Measurements from ENCODE around the gene MST1. TPM values are rescaled to one million over a fixed set of nuclear protein-coding genes. Genes with fewer than 3 reads are reported as not detected.
A peak's percentile ranks its signal among the peaks of the same experiment; 100 is the strongest.

Gene MST1
- total RNA-seq, 4 donors from 2014 or later: 1.7 to 4.7 (median 3.8) TPM

DNA sequence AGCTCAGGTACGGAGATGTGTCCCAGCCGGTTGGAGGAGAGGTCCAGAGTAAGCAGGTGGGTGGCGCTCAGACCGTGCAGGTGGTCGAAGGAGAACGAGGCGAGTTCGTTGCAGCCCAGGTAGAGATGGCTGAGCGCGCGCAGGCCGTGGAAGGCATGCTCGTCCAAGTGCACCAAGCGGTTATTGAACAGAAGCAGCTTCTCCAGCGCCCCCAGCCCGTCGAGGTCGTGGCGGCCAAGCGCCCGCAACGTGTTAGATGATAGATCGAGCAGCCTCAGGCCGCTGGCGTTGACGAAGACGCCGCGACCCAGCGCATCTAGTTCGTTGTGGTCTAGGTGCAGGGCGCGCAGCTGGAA lies 29.6 kb upstream of the MST1 start:
- Histone ChIP-seq H3K27ac (replicated peaks in 1 of 4) (peak overlapping the region in 2 of 4 donors; percentile 73 to 76), H3K4me1 (peaks cover 26 to 47% (median 42%) of the 10 kb centered on the region in 4 donors), H3K36me3 (peaks cover 6 to 59% (median 53%) of the 10 kb centered on the region in 4 donors), H3K4me3 (peak overlapping the region; percentile 54 to 71 (median 65)), H3K27me3 (no peaks in the 10 kb centered on the region), H3K9me3 (no peaks in the 10 kb centered on the region)
- intact Hi-C loops (cut with DNase I): no loop called here
- 2% methylated on average over 13 of the region's 33 CpGs for WGBS
- TF ChIP-seq POLR2AphosphoS5 (IDR thresholded peaks at IDR 0.05) (no peak), POLR2A (IDR thresholded peaks at IDR 0.05; ENCODE audit: low read depth) (no peak), CTCF (IDR thresholded peaks at IDR 0.05) (no peak), EP300 (IDR thresholded peaks at IDR 0.05) (no peak)
- DNase-seq (ENCODE audit: extremely low spot score): no peak

DNA sequence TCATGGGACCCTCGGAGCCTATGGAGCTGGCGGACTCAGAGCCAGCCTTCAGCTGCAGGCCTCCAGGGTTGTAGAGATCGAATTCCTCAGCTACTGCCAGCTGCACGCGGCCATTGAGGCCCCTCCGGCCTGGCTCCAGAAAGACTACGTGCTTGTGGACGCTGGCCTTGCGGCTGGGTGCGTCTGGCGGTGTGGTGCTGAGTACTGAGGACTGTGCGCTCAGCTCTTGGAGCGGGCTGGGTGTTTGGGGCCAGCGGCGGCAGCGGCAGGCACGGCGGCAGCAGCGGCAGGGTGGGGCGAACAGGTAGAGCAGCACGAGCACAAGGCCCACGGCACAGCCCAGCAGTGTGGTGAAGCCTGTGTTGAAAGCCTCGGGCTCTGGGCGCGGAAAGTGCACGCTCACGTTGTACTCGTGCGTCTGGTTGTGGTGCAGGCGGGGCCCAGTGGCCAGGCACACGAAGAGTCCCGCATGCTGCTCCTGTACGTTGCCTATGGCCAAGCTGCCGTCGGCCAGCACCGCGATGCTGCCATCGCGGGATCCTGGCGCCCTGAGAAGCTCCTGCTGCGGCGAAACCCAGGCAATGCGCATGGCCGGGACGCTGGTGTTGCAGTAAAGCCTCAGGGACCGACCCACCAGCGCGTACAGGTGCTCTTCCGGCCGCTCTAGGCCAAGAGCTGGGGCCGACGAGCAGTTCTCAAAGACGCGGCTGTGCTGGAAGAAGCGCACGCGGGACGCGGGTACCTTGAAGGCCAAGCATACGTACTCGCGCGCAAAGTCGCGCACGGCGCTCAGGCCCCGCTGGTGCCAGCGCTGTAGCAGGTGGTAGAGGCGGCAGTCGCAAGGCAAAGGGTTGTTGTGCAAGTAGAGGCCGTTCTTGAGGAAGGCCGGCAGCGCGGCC lies 28.9 kb upstream of the MST1 start:
- Histone ChIP-seq H3K27me3 (no peaks in the 10 kb centered on the region), H3K9me3 (no peaks in the 10 kb centered on the region), H3K4me3 (peak overlapping the region; percentile 54 to 71 (median 65)), H3K36me3 (peaks cover 6 to 66% (median 55%) of the 10 kb centered on the region in 4 donors), H3K4me1 (peaks cover 25 to 43% (median 39%) of the 10 kb centered on the region in 4 donors), H3K27ac (replicated peaks in 1 of 4) (no peak overlapping the region)
- DNase-seq (ENCODE audit: extremely low spot score): no peak
- intact Hi-C loops (cut with DNase I): no loop called here
- TF ChIP-seq POLR2AphosphoS5 (IDR thresholded peaks at IDR 0.05): no peak
- no peak for TF ChIP-seq CTCF (IDR thresholded peaks at IDR 0.05)
- no peak for TF ChIP-seq POLR2A (IDR thresholded peaks at IDR 0.05; ENCODE audit: low read depth)
- 84% methylated on average over 29 of the region's 75 CpGs for WGBS

- intact Hi-C loops (cut with DNase I): no loop called here
- no peak overlapping the region for H3K4me3 ChIP-seq
- peaks cover 17 to 35% (median 31%) of the 10 kb centered on the region in 4 donors for H3K4me1 ChIP-seq
- H3K27ac ChIP-seq (replicated peaks in 1 of 4): no peak overlapping the region
- no peaks in the 10 kb centered on the region for H3K9me3 ChIP-seq
- WGBS: 72% methylated on average over 12 of the region's 14 CpGs
- H3K36me3 ChIP-seq: peaks cover 6 to 70% (median 59%) of the 10 kb centered on the region in 4 donors
- TF ChIP-seq POLR2A (IDR thresholded peaks at IDR 0.05; ENCODE audit: low read depth): no peak
- TF ChIP-seq EP300 (IDR thresholded peaks at IDR 0.05): no peak
- no peak for TF ChIP-seq POLR2AphosphoS5 (IDR thresholded peaks at IDR 0.05)
- no peak for TF ChIP-seq CTCF (IDR thresholded peaks at IDR 0.05)
- DNase-seq (ENCODE audit: extremely low spot score): no peak
- no peaks in the 10 kb centered on the region for H3K27me3 ChIP-seq
Observed at GRCh38 chr3:49717211-49717958, 28.1 kb upstream of the MST1 start.

GRCh38 chr3:49716691-49717210 lies 27.5 kb upstream of the MST1 start:
- Histone ChIP-seq H3K36me3 (peaks cover 6 to 70% (median 56%) of the 10 kb centered on the region in 4 donors), H3K9me3 (no peaks in the 10 kb centered on the region), H3K27ac (replicated peaks in 1 of 4) (no peak overlapping the region), H3K4me3 (no peak overlapping the region), H3K4me1 (peaks cover 16 to 29% (median 26%) of the 10 kb centered on the region in 4 donors), H3K27me3 (no peaks in the 10 kb centered on the region)
- no CpG with 5 or more reads among the region's 16 CpGs for WGBS
- TF ChIP-seq CTCF (IDR thresholded peaks at IDR 0.05): no peak
- TF ChIP-seq POLR2A (IDR thresholded peaks at IDR 0.05; ENCODE audit: low read depth): no peak
- no peak for TF ChIP-seq EP300 (IDR thresholded peaks at IDR 0.05)
- TF ChIP-seq POLR2AphosphoS5 (IDR thresholded peaks at IDR 0.05): no peak
- DNase-seq (ENCODE audit: extremely low spot score): no peak
- intact Hi-C loops (cut with DNase I): no loop called here

Measured in esophagus muscularis mucosa (tissue), 4 donors.